Sciatic nerve (tissue), 2 donors: ENCODE measurements around the gene TCP11. TPM values are rescaled to one million over a fixed set of nuclear protein-coding genes. Genes with fewer than 3 reads are reported as not detected.
"Not testable (repeated sequence)": the region's sequence is repeated elsewhere in the genome, so short reads cannot be mapped to it uniquely, and the experiment has no call there.

Experiments
- ATAC-seq: fragments of 200-7000 bp; cut with Tn5 transposase; one replicate; pipeline ENCODE4 v1.9.1; 2020; ENCODE audit warnings: mild to moderate bottlenecking, moderate library complexity
- DNase-seq: peaks from one replicate; pipeline ENCODE4 v3.0.0-alpha.2; 2020; ENCODE audit warnings: low spot score
- intact Hi-C: fragments of 100-400 bp; cut with DNase I; formaldehyde crosslinking; loops from one replicate; pipeline ENCODE4 v1.14.2; 2022
- total RNA-seq: library from RNA; stranded (reverse); fragmentation: NEBNext Ultra II Directional; extraction: Animal tissue kit (Norgen Biotek cat#: 25700); gene quantifications from one replicate; pipeline ENCODE4 v1.2.1, GENCODE V29; 2021
- donor health status: DM: no; HTN: no; CAD: no.
- donor health status: DM: no; HTN: no; CAD: no.

The TCP11 gene
- total RNA-seq, 1 donor from 2014 or later, result not detected

DNA sequence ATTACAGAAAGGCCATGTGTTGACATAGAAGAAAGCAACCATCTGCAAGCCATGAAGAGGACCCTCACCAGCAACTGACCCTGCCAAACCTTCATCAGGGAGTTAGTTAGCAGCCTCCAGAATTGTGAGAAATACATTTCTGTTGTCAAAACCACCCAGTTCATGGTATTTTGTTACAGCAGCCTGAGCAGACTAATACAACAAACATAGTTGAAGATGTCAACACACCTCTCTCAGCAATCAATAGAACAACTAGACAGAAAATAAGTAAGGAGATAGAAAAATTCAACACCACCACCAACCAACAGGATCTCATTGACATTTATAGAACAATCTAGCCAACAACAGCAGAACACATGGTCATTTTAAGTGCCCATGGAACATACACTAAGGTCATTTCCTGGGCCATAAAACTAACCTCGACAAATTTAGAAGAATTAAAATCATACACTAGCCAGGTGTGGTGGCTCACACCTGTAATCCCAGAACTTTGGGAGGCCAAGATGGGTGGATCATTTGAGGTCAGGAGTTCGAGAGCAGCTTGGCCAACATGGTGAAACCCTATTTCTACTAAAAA, 32.7 kb downstream of the TCP11 start:
- DNase-seq (no peak), ATAC-seq (no peak)
- intact Hi-C loops, result no loop called here

DNA sequence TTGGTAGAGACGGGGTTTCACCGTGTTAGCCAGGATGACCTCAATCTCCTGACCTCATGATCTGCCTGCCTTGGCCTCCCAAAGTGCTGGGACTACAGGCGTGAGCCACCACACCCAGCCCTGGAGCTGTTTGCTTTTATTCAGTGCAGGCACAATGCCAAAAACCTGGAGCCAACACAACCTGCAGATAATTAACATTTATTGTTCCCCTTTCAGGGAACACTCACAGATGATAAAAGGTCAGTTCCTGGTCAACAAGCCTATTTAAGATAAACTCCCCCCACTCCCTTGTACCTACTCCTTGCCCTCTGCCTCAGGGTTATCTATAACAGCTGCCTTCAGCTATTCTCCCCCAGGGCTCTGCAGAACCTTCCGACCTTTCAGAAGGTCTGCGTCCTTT, 33.4 kb downstream of the TCP11 start:
- intact Hi-C loops, DNase-seq, ATAC-seq: not testable (repeated sequence)

DNA sequence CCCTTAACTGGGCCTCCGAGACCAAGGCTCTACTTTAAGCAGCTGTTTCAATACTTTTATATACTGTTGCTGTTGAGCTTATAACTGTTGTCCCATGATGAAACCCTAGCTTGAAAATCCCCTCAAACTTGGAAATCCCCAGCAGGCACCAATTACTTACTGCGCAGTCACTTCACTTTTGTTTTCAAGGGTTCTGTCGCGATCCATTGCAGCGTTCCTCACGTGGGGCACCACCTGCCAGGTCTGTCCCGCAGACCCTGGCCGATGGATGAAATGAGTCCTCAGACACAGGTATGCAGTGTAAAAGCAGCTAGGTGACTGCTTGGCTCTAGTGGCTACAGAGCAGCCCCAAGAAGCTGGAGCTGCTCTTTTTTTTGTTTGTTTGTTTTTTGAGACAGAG, 33.9 kb downstream of the TCP11 start:
- intact Hi-C loops, DNase-seq, ATAC-seq: not testable (repeated sequence)

DNA sequence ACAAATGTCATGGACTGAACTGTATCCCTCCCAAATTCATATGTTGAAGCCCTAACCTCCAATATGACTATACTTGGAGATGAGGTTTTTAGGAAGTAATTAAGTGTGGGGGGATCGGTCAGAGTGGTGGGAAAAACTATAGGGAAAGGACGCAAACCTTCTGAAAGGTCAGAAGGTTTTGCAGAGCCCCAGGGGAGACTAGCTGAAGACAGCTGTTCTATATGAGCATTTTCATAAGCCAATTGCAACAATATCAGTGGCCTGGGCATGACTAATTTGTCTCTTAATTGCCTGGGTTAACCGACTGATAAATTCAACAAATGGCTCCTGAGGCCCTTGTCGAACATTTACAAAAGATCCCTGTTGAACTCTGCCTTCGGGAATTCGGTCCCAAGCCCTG, 35.1 kb downstream of the TCP11 start:
- DNase-seq, intact Hi-C loops, ATAC-seq: not testable (repeated sequence)

- no peak for ATAC-seq
- no peak for DNase-seq
- intact Hi-C loops, result no loop called here
Observed at GRCh38 chr6:35105078-35105477, 36.1 kb downstream of the TCP11 start.

- DNase-seq, result no peak
- intact Hi-C loops, result no loop called here
- ATAC-seq, result no peak
Observed at GRCh38 chr6:35099116-35099515, 42.0 kb downstream of the TCP11 start.

DNA sequence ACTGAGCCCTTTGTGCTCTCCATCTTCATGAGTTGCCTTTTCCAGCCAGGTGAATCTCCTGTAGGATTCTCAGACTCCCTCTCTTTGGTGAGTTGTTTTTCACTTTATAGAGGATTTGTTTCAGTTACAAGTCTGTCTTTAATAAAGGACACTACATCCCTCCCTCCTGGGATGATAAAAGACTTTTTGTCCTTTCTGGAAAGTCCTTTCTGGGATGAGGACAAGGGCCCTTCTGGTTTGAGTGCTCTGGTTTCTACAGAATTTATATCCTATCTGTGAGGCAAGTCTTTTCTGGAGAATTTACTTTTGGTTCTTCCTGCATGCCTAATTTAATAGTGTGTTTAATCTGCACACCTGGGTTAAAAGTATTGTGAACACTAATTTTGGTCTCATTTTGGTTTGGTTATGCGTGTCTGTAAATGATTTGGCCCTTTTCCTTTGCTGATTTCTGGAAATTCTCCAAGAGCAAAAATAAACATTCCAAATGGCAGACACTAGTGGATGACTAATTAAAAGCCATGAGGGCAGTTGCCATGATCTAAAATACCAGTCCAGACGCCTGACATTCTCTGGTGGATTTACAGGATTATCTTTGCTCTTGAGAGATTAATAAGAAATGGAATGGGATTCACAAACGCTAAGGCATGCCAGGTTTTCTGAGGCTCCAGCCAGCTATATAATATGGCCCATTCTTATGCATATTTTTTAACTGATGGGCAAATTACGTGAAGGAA, 44.8 kb downstream of the TCP11 start:
- ATAC-seq, result no peak
- DNase-seq, result no peak
- intact Hi-C loops, result no loop called here

GRCh38 chr6:35094183-35094582, 47.0 kb downstream of the TCP11 start:
- intact Hi-C loops, result no loop called here
- ATAC-seq (no peak), DNase-seq (no peak)

- DNase-seq (no peak), ATAC-seq (no peak)
- intact Hi-C loops, result no loop called here
Observed at GRCh38 chr6:35093783-35094182, 47.4 kb downstream of the TCP11 start.

- ATAC-seq (no peak), DNase-seq (no peak)
- intact Hi-C loops, result no loop called here
Observed at GRCh38 chr6:35093118-35093445, 48.1 kb downstream of the TCP11 start.

- ATAC-seq (peak; percentile 36), DNase-seq (no peak)
- intact Hi-C loops, result no loop called here
Observed at GRCh38 chr6:35092362-35093117, 48.6 kb downstream of the TCP11 start.

DNA sequence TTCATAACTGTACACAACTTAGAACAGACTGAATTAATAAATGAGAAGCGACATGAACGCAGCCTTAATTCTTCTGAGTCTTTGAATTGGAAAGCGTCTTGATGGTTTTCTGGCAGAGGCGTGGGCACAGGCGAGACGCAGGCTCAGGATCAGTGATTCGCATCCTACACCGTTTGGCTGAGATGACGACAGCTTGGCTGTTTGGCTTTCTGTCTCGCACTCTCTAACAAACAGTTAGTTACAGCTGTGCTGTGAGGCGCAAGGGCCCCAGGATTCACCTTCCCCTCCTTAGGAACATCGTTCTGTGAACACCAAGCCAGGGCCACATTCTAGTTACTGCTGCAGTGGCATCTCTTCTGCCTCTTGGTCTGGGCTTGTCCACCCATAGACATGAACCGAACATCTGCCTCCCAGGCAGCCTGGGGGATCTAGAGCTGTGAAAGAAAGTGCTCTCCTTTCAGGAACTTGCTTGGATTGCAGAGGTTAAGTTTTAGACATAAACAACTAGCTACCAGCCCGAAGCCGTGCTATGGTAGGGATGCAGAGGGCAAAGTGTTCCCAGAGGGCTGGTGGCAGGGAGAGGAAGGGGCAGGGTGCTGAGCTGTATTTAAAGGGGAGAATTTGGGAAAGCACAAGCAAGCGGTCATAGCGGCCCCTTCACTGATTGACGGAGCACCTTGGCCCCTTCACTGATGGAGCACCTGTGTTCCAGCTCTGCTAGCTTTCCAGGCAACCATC, 49.6 kb downstream of the TCP11 start:
- intact Hi-C loops, result no loop called here
- DNase-seq, result no peak
- ATAC-seq, result peak; percentile 53

GRCh38 chr6:35090734-35091133, 50.4 kb downstream of the TCP11 start:
- intact Hi-C loops, result no loop called here
- DNase-seq, result no peak
- ATAC-seq, result no peak

DNA sequence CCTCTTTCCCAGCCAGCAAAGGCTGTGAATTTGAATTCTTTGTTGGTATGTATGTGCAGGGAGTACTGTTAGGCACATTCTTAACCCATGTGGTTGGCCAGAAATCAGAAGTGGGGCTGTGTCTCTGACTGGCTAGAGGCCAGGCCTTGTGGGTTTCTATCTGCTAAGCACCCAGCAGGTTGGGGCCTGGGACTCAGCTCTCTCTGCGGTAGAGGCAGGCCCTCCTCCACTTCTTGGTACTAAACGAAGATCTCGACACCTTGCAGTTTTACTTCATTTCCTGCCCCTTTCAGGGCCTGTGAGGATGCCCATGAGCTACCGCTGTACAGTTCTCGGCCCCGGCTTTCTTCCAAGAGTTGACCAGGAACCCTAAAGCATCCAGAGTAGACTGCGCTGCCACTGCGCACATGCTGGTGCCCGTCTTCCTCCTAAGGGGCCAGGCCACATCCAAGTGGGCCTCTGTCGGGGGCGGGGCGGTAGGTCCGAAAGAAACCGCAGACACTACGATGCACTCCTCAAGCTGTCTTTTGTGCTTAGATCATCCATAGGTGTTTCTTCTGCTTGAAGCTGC, 51.1 kb downstream of the TCP11 start:
- DNase-seq (no peak), ATAC-seq (no peak)
- intact Hi-C loops, result no loop called here

- intact Hi-C loops, result no loop called here
- ATAC-seq, result no peak
- no peak for DNase-seq
Observed at GRCh38 chr6:35089216-35089934, 51.8 kb downstream of the TCP11 start.

- no peak for DNase-seq
- intact Hi-C loops, result no loop called here
- ATAC-seq, result no peak
Observed at GRCh38 chr6:35088281-35089215, 52.6 kb downstream of the TCP11 start.

DNA sequence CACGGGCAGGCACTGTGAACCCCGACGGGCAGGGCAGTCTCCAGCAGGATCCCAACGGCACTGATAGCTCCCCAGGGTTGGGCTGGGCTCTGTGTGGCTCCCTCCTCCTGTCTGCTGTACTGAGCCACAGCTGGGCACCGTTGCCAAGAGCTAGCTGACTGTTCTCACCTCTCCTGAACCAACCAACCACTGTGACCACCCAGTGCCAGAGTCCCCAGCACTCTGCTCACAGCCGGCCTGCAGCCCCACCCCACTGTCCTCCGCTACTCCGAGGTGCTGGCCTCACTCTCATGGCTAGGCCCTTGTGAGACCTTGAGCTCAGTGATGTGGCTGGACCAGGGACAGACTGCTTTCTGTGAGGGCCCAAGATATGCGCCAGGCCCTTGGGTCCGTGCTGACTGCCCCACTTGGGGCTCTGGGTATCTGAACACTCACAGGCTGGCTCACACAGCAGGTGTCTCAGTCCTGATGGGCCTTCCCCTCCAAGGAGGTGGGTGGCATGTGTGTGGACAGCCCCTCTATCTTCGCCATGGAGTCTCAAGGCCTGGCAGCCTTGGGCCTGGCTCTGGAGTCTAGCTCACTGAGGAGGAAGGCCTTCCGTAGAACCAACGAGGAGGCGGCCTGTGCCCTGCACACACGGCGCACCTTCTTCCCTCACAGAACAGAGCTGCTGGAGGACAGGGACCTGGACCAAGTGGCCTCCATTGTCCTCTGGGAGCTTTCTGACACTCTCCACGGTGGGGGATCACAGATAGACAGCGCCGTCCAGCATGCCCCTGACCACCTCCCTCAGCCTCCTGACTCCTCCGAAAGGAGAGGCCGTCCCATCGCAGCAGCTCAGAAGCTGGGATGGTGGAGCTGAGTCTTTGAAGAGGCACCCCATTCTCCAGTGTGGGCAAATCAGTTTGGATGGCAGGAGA, 53.5 kb downstream of the TCP11 start:
- DNase-seq, result no peak
- intact Hi-C loops, result no loop called here
- ATAC-seq, result no peak
